A549 (cell line): ENCODE measurements around the gene NFYC.

Source experiments
- BCL3 ChIP-seq: fragments of >200 bp; sonication (Bioruptor Twin); formaldehyde crosslinking; IDR thresholded peaks from 3 replicates; pipeline ENCODE4 v1.6.1; 2016
- BHLHE40 ChIP-seq: IDR thresholded peaks from 2 replicates; pipeline ENCODE4 v1.6.1; 2012; ENCODE audit warnings: low read depth, low read length, inconsistent platforms
- CTCF ChIP-seq: fragments of >200 bp; sonication (Bioruptor Twin); formaldehyde crosslinking; IDR thresholded peaks from 3 replicates; pipeline ENCODE4 v1.5.1; 2016
- EHF ChIP-seq: fragments of 250-450 bp; sonication (Bioruptor Pico); IDR thresholded peaks from 2 replicates; pipeline ENCODE4 v1.5.0; 2020; ENCODE audit warnings: mild to moderate bottlenecking
- EP300 ChIP-seq, 2 experiments: fragments of >200 bp; sonication (Bioruptor Twin); formaldehyde crosslinking; IDR thresholded peaks; 2 replicates in 1 of 2; 3 replicates in 1 of 2; pipeline ENCODE4 v1.6.1; 2016 to 2017
- HDAC2 ChIP-seq: fragments of 200-600 bp; sonication (generic); IDR thresholded peaks from 2 replicates; pipeline ENCODE4 v1.6.1; 2016
- JUN ChIP-seq, 2 experiments: fragments of >200 bp; sonication (Bioruptor Twin); formaldehyde crosslinking; IDR thresholded peaks; 2 replicates in 1 of 2; 3 replicates in 1 of 2; pipeline ENCODE4 v1.6.1; 2016 to 2017
- KDM1A ChIP-seq: fragments of 200-600 bp; sonication (generic); IDR thresholded peaks from 2 replicates; pipeline ENCODE4 v1.6.1; 2016; ENCODE audit warnings: low read depth, mild to moderate bottlenecking
- KDM5A ChIP-seq: fragments of 200-600 bp; sonication (generic); IDR thresholded peaks from 2 replicates; pipeline ENCODE4 v1.6.1; 2016; ENCODE audit warnings: antibody characterized with exemption, mild to moderate bottlenecking
- NR3C1 ChIP-seq: fragments of >200 bp; sonication (Bioruptor Twin); formaldehyde crosslinking; IDR thresholded peaks from 3 replicates; pipeline ENCODE4 v1.6.1; 2017
- RNF2 ChIP-seq: fragments of 200-600 bp; sonication (generic); IDR thresholded peaks from 2 replicates; pipeline ENCODE4 v1.6.1; 2016; ENCODE audit warnings: low read depth, mild to moderate bottlenecking, antibody characterized with exemption, moderate library complexity, borderline replicate concordance
- SREBF2 ChIP-seq: fragments of 450-650 bp; IDR thresholded peaks from 2 replicates; pipeline ENCODE4 v1.6.1; 2014; ENCODE audit warnings: mild to moderate bottlenecking, moderate library complexity
- TF ChIP-seq, protein P1 (sequence below): fragments of 200-600 bp; sonication (generic); IDR thresholded peaks from 2 replicates; pipeline ENCODE4 v1.6.1; 2016; ENCODE audit warnings: antibody characterized with exemption, mild to moderate bottlenecking, moderate library complexity
- TF ChIP-seq, protein P2 (sequence below): IDR thresholded peaks from 2 replicates; pipeline ENCODE4 v1.6.1; 2012

- TF ChIP-seq KDM1A = no peak
- no peak for TF ChIP-seq BHLHE40
- no peak for TF ChIP-seq NR3C1
- TF ChIP-seq CTCF = no peak
- no peak for TF ChIP-seq EHF (CRISPR knock-in tag)
- TF ChIP-seq, protein P1, sequence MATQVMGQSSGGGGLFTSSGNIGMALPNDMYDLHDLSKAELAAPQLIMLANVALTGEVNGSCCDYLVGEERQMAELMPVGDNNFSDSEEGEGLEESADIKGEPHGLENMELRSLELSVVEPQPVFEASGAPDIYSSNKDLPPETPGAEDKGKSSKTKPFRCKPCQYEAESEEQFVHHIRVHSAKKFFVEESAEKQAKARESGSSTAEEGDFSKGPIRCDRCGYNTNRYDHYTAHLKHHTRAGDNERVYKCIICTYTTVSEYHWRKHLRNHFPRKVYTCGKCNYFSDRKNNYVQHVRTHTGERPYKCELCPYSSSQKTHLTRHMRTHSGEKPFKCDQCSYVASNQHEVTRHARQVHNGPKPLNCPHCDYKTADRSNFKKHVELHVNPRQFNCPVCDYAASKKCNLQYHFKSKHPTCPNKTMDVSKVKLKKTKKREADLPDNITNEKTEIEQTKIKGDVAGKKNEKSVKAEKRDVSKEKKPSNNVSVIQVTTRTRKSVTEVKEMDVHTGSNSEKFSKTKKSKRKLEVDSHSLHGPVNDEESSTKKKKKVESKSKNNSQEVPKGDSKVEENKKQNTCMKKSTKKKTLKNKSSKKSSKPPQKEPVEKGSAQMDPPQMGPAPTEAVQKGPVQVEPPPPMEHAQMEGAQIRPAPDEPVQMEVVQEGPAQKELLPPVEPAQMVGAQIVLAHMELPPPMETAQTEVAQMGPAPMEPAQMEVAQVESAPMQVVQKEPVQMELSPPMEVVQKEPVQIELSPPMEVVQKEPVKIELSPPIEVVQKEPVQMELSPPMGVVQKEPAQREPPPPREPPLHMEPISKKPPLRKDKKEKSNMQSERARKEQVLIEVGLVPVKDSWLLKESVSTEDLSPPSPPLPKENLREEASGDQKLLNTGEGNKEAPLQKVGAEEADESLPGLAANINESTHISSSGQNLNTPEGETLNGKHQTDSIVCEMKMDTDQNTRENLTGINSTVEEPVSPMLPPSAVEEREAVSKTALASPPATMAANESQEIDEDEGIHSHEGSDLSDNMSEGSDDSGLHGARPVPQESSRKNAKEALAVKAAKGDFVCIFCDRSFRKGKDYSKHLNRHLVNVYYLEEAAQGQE = no peak
- no peak for TF ChIP-seq JUN (IDR thresholded peaks at IDR 0.05)
- no peak for TF ChIP-seq BCL3
- no peak for TF ChIP-seq RNF2
- no peak for TF ChIP-seq HDAC2
- TF ChIP-seq, protein P2, sequence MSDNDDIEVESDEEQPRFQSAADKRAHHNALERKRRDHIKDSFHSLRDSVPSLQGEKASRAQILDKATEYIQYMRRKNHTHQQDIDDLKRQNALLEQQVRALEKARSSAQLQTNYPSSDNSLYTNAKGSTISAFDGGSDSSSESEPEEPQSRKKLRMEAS = no peak
- no peak for TF ChIP-seq KDM5A
- TF ChIP-seq SREBF2 = no peak
- TF ChIP-seq EP300 (IDR thresholded peaks at IDR 0.05) = no peak
Observed at GRCh38 chr1:40793617-40794016, 102.1 kb downstream of the NFYC start.
